ENCODE measurements around the gene PLXDC1. TPM values are rescaled to one million over a fixed set of nuclear protein-coding genes. Genes with fewer than 3 reads are reported as not detected.
A peak's percentile ranks its signal among the peaks of the same experiment; 100 is the strongest.

PLXDC1 gene
- total RNA-seq, 6 donors from 2014 or later: 3.8 to 47.1 (median 10.5) TPM

DNA sequence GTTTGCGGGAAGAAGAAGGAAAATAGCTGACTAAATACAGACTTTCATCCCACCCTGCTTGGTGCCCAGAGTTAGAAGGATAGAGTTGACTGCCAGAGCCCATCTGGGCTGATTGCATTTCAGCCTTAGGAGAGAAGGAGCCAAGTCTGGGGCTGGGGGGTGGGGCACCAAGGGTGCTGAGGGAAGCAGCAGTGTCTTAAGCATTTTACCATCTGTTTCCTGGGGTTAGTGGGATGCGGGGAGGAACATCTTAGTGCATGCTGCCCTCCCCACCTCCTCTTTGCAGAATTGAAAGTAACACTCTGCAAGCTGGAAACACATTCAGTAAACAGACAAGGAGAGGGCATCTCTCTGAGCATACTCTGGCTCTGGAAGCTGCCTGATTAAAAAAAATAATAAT is 16.0 kb upstream of the PLXDC1 start:
- 29 to 31% methylated on average over 2 of the region's 2 CpGs for WGBS, 2 donors
- H3K27me3 ChIP-seq: peaks cover 0 to 8% (median 2%) of the 10 kb centered on the region in 4 donors
- DNase-seq (no peak), ATAC-seq (ENCODE audit: low FRiP score in 2 of 2) (peak in 1 of 2 donors; percentile 5)
- no peak overlapping the region for H3K27ac ChIP-seq
- H3K4me1 ChIP-seq: peaks cover 15 to 26% (median 25%) of the 10 kb centered on the region in 4 donors
- no peaks in the 10 kb centered on the region for H3K9me3 ChIP-seq
- TF ChIP-seq POLR2A (IDR thresholded peaks at IDR 0.05) (no peak), EP300 (IDR thresholded peaks at IDR 0.05) (no peak), POLR2AphosphoS5 (IDR thresholded peaks at IDR 0.05) (no peak)
- TF ChIP-seq, protein P1, sequence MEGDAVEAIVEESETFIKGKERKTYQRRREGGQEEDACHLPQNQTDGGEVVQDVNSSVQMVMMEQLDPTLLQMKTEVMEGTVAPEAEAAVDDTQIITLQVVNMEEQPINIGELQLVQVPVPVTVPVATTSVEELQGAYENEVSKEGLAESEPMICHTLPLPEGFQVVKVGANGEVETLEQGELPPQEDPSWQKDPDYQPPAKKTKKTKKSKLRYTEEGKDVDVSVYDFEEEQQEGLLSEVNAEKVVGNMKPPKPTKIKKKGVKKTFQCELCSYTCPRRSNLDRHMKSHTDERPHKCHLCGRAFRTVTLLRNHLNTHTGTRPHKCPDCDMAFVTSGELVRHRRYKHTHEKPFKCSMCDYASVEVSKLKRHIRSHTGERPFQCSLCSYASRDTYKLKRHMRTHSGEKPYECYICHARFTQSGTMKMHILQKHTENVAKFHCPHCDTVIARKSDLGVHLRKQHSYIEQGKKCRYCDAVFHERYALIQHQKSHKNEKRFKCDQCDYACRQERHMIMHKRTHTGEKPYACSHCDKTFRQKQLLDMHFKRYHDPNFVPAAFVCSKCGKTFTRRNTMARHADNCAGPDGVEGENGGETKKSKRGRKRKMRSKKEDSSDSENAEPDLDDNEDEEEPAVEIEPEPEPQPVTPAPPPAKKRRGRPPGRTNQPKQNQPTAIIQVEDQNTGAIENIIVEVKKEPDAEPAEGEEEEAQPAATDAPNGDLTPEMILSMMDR (IDR thresholded peaks at IDR 0.05): no peak
- no peak overlapping the region for H3K4me3 ChIP-seq
- H3K36me3 ChIP-seq: no peaks in the 10 kb centered on the region

DNA sequence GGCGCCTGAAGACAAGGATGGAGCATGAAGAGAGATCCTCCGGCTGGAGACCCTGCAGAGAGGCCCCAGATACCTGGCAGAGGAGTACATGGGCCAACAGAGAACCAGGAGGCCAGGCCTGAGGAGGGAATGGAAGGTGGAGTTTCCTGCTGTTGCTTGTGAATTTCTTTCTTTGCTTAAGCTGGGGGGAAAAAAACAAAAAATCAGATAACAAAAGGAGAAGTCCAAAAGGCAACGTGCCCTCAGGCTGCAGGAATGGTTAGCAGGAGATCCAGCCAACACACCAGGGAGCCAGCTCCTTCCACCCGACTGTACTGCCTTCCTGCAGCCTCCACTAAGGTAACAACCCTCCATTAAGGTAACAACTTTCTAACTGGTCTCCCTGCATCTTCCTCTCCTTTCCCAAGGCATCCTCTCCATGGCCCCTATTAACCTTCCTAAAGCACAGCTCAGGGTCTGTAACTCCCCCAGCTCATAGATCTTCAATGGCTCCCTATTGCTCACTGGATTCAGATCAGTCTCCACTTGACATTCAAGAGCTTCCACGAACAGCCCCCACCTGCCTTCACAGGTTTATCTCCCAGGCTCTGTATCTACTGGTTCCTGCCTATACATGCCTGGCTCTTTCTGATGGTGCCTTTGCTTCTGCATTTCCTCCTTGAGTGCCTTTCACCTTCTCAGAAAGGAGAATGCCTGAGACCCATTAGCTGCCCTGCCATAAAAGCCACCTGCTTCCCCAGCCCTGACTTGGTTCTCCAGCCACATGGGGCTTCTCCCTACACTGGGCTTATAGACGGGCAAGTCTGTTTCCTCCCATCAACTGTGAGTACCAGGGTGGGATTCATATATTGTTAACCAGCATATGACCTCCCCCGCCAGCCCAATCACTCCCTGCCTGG is 15.2 kb upstream of the PLXDC1 start:
- Histone ChIP-seq H3K27me3 (peaks cover 0 to 8% (median 2%) of the 10 kb centered on the region in 4 donors), H3K36me3 (no peaks in the 10 kb centered on the region), H3K27ac (no peak overlapping the region), H3K4me1 (peaks cover 15 to 26% (median 25%) of the 10 kb centered on the region in 4 donors), H3K4me3 (no peak overlapping the region), H3K9me3 (no peaks in the 10 kb centered on the region)
- no peak for TF ChIP-seq POLR2A (IDR thresholded peaks at IDR 0.05)
- no peak for TF ChIP-seq EP300 (IDR thresholded peaks at IDR 0.05)
- TF ChIP-seq, protein P1 (IDR thresholded peaks at IDR 0.05): no peak
- TF ChIP-seq POLR2AphosphoS5 (IDR thresholded peaks at IDR 0.05): no peak
- ATAC-seq (ENCODE audit: low FRiP score in 2 of 2) (no peak), DNase-seq (no peak)
- 59 to 64% methylated on average over 7 of the region's 7 CpGs for WGBS, 2 donors

DNA sequence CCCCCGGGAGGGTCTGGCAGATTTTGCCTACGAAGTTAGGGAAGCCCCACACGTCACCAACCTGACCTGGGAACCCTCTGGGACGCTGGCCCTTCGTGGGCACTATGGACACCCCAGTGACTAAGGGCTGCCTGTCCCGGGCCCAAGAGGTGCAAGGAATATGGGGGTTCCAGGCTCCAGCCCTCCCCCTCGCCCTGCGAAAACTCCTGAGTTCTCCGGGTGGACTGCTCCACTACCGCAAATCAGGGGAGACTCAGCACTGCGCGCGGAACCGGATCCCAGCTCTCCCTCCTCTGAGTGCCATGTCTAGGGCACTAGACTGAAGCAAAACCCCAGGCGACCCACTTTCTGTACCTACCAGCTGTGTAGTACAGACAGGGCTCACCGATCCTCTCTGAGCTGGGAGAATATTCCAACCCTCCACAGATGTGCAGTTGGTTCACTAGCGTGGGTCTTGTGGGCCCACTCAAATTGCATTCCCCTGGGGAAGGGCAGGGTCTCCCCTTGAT is 14.5 kb upstream of the PLXDC1 start, which contains the start of gene ARL5C:
Gene ARL5C, minus strand, starts transcription at position 321 of the 509 bp plus-strand sequence. CDS start 401 bp downstream, outside the sequence.
- WGBS, 2 donors: 67 to 78% methylated on average over 1 to 12 of the region's 17 CpGs
- H3K9me3 ChIP-seq: no peaks in the 10 kb centered on the region
- peak within 1 kb of the TSS; percentile 18 to 54 (median 44) for H3K4me3 ChIP-seq
- no peak for DNase-seq
- ATAC-seq (ENCODE audit: low FRiP score in 2 of 2): no peak
- peak within 1 kb of the TSS in 2 of 4 donors; percentile 11 to 32 for H3K27ac ChIP-seq
- TF ChIP-seq POLR2AphosphoS5 (IDR thresholded peaks at IDR 0.05): no peak
- no peak for TF ChIP-seq POLR2A (IDR thresholded peaks at IDR 0.05)
- TF ChIP-seq, protein P1 (IDR thresholded peaks at IDR 0.05): no peak
- no peak for TF ChIP-seq EP300 (IDR thresholded peaks at IDR 0.05)
- peaks cover 0 to 8% (median 2%) of the 10 kb centered on the region in 4 donors for H3K27me3 ChIP-seq
- H3K4me1 ChIP-seq: peaks cover 15 to 26% (median 25%) of the 10 kb centered on the region in 4 donors
- no peaks in the 10 kb centered on the region for H3K36me3 ChIP-seq

DNA sequence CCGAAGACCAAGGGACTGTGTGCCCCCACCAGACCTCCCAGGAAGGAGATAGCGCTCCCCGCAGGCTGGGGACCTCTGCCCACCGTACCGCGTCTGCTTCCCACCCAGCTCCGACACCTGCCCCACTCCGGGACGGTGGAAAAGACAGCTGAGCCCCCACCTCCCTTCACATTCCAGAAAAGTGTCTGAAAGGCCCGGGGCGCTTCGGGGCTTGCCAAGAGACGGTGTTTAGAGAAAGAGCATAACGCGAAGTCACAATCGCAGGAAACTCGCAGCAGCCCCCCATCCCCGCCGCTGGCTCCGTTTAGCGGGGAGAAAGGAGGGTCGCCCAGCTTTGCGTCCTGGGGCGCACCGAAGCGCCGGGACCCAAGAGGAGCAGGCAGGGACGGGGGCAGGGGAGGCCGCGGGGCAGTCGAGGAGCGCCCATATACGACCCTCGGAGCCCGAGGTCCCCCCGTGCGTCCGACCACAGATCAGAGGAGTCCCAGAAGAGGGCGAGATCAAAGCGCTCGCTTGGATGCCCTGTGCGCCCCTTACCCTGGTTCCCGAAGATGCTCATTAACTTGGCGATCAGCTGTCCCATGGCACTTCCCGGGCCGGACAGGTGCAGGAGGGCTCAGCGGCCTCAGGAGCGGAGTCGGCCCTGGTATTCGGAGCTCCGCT is 13.9 kb upstream of the PLXDC1 start:
- no peaks in the 10 kb centered on the region for H3K36me3 ChIP-seq
- peak overlapping the region; percentile 18 to 54 (median 44) for H3K4me3 ChIP-seq
- DNase-seq (peak in 1 of 2 donors; percentile 80), ATAC-seq (ENCODE audit: low FRiP score in 2 of 2) (peak in 1 of 2 donors; percentile 17)
- peaks cover 0 to 8% (median 2%) of the 10 kb centered on the region in 4 donors for H3K27me3 ChIP-seq
- no peaks in the 10 kb centered on the region for H3K9me3 ChIP-seq
- TF ChIP-seq, protein P1 (IDR thresholded peaks at IDR 0.05): no peak
- TF ChIP-seq EP300 (IDR thresholded peaks at IDR 0.05): no peak
- no peak for TF ChIP-seq POLR2AphosphoS5 (IDR thresholded peaks at IDR 0.05)
- no peak for TF ChIP-seq POLR2A (IDR thresholded peaks at IDR 0.05)
- peak overlapping the region in 2 of 4 donors; percentile 11 to 32 for H3K27ac ChIP-seq
- 5 to 6% methylated on average over 15 to 24 of the region's 51 CpGs for WGBS, 2 donors
- H3K4me1 ChIP-seq: peaks cover 15 to 26% (median 25%) of the 10 kb centered on the region in 4 donors
